Fibroblast of lung (primary cell): ENCODE results near the gene ZNF423. TPM values are rescaled to one million over a fixed set of nuclear protein-coding genes. Genes with fewer than 3 reads are reported as not detected.

Experiments used
- DNase-seq, 2 donors: peaks; one replicate each; pipeline versions ENCODE4 v3.0.0 to v3.0.0-alpha.2; 2010; ENCODE audit warnings: low read depth in 2 of 2
- H2AFZ ChIP-seq: 2 replicates; pipeline ENCODE4 v1.5.1; 2012; ENCODE audit warnings: low read length, control low read depth, inconsistent platforms
- H3K27ac ChIP-seq: 2 replicates; pipeline ENCODE4 v1.5.1; 2011; ENCODE audit warnings: low read length, control low read depth; ENCODE audit not compliant: insufficient read depth
- H3K27me3 ChIP-seq: 2 replicates; pipeline ENCODE4 v1.5.1; 2011; ENCODE audit warnings: mild to moderate bottlenecking, low read length; ENCODE audit not compliant: control insufficient read depth, insufficient read depth
- H3K36me3 ChIP-seq: 2 replicates; pipeline ENCODE4 v1.5.1; 2011; ENCODE audit warnings: low read length; ENCODE audit not compliant: control insufficient read depth, insufficient read depth
- H3K4me1 ChIP-seq: 2 replicates; pipeline ENCODE4 v1.5.1; 2011; ENCODE audit warnings: low read length; ENCODE audit not compliant: control insufficient read depth, insufficient read depth; ENCODE audit errors: extremely low read depth
- H3K4me2 ChIP-seq: 2 replicates; pipeline ENCODE4 v1.5.1; 2011; ENCODE audit warnings: low read length, control low read depth; ENCODE audit not compliant: insufficient read depth; ENCODE audit errors: extremely low read depth
- H3K4me3 ChIP-seq, 4 experiments: fragments of 200-600 bp in 1 of 4; sonication (generic) in 1 of 4; replicated peaks in 1 of 4; 2 replicates each; pipeline ENCODE4 v1.5.1; 2011 to 2016; ENCODE audit warnings: low read length in 4 of 4, low read depth in 3 of 4, mild to moderate bottlenecking in 3 of 4, control low read depth in 2 of 4, inconsistent platforms in 1 of 4, mixed read lengths in 1 of 4; ENCODE audit not compliant: insufficient read depth in 1 of 4; ENCODE audit errors: control extremely low read depth in 1 of 4
- H3K79me2 ChIP-seq: 2 replicates; pipeline ENCODE4 v1.5.1; 2012; ENCODE audit warnings: mild to moderate bottlenecking, low read length, inconsistent platforms; ENCODE audit not compliant: control insufficient read depth, insufficient read depth
- H3K9ac ChIP-seq: 2 replicates; pipeline ENCODE4 v1.5.1; 2011; ENCODE audit warnings: mild to moderate bottlenecking, low read length, control low read depth; ENCODE audit not compliant: insufficient read depth
- H3K9me3 ChIP-seq: 2 replicates; pipeline ENCODE4 v1.5.1; 2012; ENCODE audit warnings: low read depth, low read length; ENCODE audit not compliant: control insufficient read depth, insufficient read depth
- H4K20me1 ChIP-seq: 2 replicates; pipeline ENCODE4 v1.5.1; 2011; ENCODE audit warnings: low read length; ENCODE audit not compliant: control insufficient read depth, insufficient read depth; ENCODE audit errors: extremely low read depth
- EZH2 ChIP-seq: IDR thresholded peaks from 2 replicates; pipeline ENCODE4 v1.5.1; 2012; ENCODE audit warnings: low read length, control low read depth, mild to moderate bottlenecking; ENCODE audit errors: missing control alignments
- polyA plus RNA-seq, 2 donors: library from polyadenylated mRNA; depleted of rRNA in 1 of 2; stranded (reverse) in 1 of 2; unstranded in 1 of 2; fragments of >200 nt; gene quantifications; 2 replicates each; pipeline ENCODE4 v1.2.1, GENCODE V29; 2011 to 2012; ENCODE audit warnings: missing spikeins in 1 of 2
- total RNA-seq: library from RNA; depleted of rRNA; stranded (reverse); fragments of >200 nt; gene quantifications from 2 replicates; pipeline ENCODE4 v1.2.1, GENCODE V29; 2014
- TF ChIP-seq, protein P1 (sequence below), 2 donors: IDR thresholded peaks in 1 of 2; conservative IDR thresholded peaks in 1 of 2; 1 replicate in 1 of 2; 2 replicates in 1 of 2; pipeline ENCODE4 v1.5.1; 2011 to 2012; ENCODE audit warnings: low read length in 2 of 2, control low read depth in 1 of 2, inconsistent platforms in 1 of 2, low read depth in 1 of 2, mild to moderate bottlenecking in 1 of 2

The ZNF423 gene
- total and polyA plus RNA-seq, 2 donors (not counting 1 experiment from before 2014, with no cell fraction given), result 0.07 to 0.17 TPM

DNA sequence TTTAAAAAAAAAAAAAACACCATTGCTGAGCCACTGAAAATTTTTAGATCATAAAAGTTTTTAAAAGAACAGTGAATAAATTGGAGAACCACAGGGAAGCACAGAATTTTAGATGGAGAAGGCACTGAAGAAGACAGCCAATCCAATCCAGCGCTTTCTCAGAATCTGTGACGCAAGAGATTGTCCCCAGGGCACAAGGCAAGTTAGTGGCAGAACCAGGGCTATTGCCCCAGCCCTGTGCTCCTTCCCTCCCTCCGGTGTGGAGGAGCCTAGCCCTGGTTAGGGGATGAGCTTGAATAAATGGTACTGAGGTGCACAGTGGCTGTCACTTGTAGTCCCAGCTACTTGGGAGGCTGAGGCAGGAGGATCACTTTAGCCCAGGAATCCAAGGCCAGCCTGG, 108.3 kb downstream of the ZNF423 start:
- no peaks in the 10 kb centered on the region for H4K20me1 ChIP-seq
- TF ChIP-seq EZH2, result no peak
- TF ChIP-seq, protein P1, sequence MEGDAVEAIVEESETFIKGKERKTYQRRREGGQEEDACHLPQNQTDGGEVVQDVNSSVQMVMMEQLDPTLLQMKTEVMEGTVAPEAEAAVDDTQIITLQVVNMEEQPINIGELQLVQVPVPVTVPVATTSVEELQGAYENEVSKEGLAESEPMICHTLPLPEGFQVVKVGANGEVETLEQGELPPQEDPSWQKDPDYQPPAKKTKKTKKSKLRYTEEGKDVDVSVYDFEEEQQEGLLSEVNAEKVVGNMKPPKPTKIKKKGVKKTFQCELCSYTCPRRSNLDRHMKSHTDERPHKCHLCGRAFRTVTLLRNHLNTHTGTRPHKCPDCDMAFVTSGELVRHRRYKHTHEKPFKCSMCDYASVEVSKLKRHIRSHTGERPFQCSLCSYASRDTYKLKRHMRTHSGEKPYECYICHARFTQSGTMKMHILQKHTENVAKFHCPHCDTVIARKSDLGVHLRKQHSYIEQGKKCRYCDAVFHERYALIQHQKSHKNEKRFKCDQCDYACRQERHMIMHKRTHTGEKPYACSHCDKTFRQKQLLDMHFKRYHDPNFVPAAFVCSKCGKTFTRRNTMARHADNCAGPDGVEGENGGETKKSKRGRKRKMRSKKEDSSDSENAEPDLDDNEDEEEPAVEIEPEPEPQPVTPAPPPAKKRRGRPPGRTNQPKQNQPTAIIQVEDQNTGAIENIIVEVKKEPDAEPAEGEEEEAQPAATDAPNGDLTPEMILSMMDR (conservative IDR thresholded peaks at IDR 0.05 in 1 of 2, IDR thresholded peaks at IDR 0.05 in 1 of 2; ENCODE audit: low read depth in 1 of 2, low read length in 2 of 2), result no peak

DNA sequence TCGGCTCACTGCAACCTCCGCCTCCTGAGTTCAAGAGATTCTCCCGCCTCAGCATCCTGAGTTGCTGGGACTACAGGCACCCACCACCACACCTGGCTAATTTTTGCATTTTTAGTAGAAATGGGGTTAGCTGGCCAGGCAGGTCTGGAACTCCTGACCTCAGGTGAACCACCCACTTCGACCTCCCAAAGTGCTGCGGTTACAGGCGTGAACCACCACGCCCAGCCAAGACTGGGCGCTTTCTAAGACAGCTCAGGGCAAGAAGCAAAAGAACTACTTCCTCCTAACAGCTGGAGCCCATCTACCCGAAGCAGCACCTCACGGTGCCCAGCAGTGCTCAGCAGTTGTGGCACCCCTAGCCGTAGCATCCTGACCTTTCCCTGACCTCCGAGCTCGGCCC, 109.4 kb downstream of the ZNF423 start:
- H3K9me3 ChIP-seq, result no peaks in the 10 kb centered on the region
- H4K20me1 ChIP-seq, result no peaks in the 10 kb centered on the region
- no peaks in the 10 kb centered on the region for H3K79me2 ChIP-seq
- no peaks in the 10 kb centered on the region for H3K36me3 ChIP-seq
- no peak overlapping the region for H3K27ac ChIP-seq
- no peak overlapping the region for H3K4me2 ChIP-seq
- DNase-seq, result no peak
- H3K4me1 ChIP-seq, result no peaks in the 10 kb centered on the region
- no peak overlapping the region for H3K4me3 ChIP-seq
- no peaks in the 10 kb centered on the region for H3K27me3 ChIP-seq
- no peak overlapping the region for H2AFZ ChIP-seq
- H3K9ac ChIP-seq, result no peak overlapping the region
- no peak for TF ChIP-seq EZH2
- TF ChIP-seq, protein P1 (conservative IDR thresholded peaks at IDR 0.05 in 1 of 2, IDR thresholded peaks at IDR 0.05 in 1 of 2; ENCODE audit: low read depth in 1 of 2, low read length in 2 of 2), result no peak

More for the DNA sequence above, 108.3 kb downstream of the ZNF423 start:
- Histone ChIP-seq H3K9ac (no peak overlapping the region), H3K27ac (no peak overlapping the region), H3K36me3 (no peaks in the 10 kb centered on the region), H2AFZ (no peak overlapping the region), H3K27me3 (no peaks in the 10 kb centered on the region), H3K4me3 (no peak overlapping the region), H3K9me3 (no peaks in the 10 kb centered on the region), H3K79me2 (no peaks in the 10 kb centered on the region), H3K4me2 (no peak overlapping the region), H3K4me1 (no peaks in the 10 kb centered on the region)
- no peak for DNase-seq

DNA sequence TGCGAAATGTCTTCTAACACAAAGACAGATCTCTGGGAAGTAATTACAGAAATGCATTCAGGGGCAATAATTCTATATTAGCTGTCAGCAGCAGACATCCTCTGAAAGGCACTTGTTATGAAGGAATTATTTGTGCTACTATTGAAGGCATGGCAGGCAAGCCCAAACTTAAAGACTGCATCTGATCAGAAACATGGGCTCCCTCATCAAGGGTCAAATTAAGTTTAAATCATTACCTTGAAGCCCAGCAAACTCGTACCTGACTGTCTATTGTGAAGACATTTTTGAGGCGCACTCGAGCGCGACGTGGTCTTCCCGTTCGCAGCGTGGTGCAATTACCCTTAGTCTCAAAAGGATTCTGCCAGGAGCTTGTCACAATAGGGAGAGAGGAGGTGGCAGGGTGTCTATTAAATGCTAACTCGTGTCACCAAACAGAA, 110.6 kb downstream of the ZNF423 start:
- Histone ChIP-seq H3K27ac (no peak overlapping the region), H3K36me3 (no peaks in the 10 kb centered on the region), H3K4me1 (no peaks in the 10 kb centered on the region), H3K4me3 (no peak overlapping the region), H3K4me2 (no peak overlapping the region), H3K79me2 (no peaks in the 10 kb centered on the region), H3K9ac (no peak overlapping the region), H3K27me3 (no peaks in the 10 kb centered on the region), H4K20me1 (no peaks in the 10 kb centered on the region), H3K9me3 (no peaks in the 10 kb centered on the region), H2AFZ (no peak overlapping the region)
- no peak for TF ChIP-seq EZH2
- TF ChIP-seq, protein P1 (conservative IDR thresholded peaks at IDR 0.05 in 1 of 2, IDR thresholded peaks at IDR 0.05 in 1 of 2; ENCODE audit: low read depth in 1 of 2, low read length in 2 of 2), result no peak
- DNase-seq, result no peak
